Tibial nerve (tissue), 4 donors: ENCODE measurements around the gene TRAPPC3. TPM values are rescaled to one million over a fixed set of nuclear protein-coding genes. Genes with fewer than 3 reads are reported as not detected.

Experiments
- DNase-seq, 2 donors: peaks; one replicate each; pipeline ENCODE4 v3.0.0-alpha.2; 2019; ENCODE audit warnings: low spot score in 2 of 2
- H3K27ac ChIP-seq, 4 donors: fragments of 200-600 bp; sonication (generic) in 3 of 4; one replicate each; pipeline ENCODE4 v1.5.1; 2017 to 2019; ENCODE audit warnings: mild to moderate bottlenecking in 1 of 4
- H3K27me3 ChIP-seq, 2 donors: fragments of 200-600 bp; sonication (generic) in 1 of 2; one replicate each; pipeline versions ENCODE4 v1.5.1 to v1.6.0; 2017 to 2019
- H3K36me3 ChIP-seq, 3 donors: fragments of 200-600 bp; sonication (generic); one replicate each; pipeline ENCODE4 v1.5.1; 2018 to 2019
- H3K4me1 ChIP-seq, 4 donors: fragments of 200-600 bp; sonication (generic) in 3 of 4; one replicate each; pipeline ENCODE4 v1.5.1; 2017 to 2019
- H3K4me3 ChIP-seq, 4 donors: fragments of 200-600 bp; sonication (generic) in 3 of 4; one replicate each; pipeline ENCODE4 v1.5.1; 2017 to 2019; ENCODE audit warnings: mild to moderate bottlenecking in 1 of 4, moderate library complexity in 1 of 4
- H3K9me3 ChIP-seq, 4 donors: fragments of 200-600 bp; sonication (generic) in 3 of 4; one replicate each; pipeline ENCODE4 v1.5.1; 2017 to 2019
- EP300 ChIP-seq, 2 donors: sonication (generic); formaldehyde crosslinking; IDR thresholded peaks; one replicate each; pipeline ENCODE4 v1.6.1; 2017; ENCODE audit warnings: antibody characterized with exemption in 2 of 2, mild to moderate bottlenecking in 1 of 2
- POLR2A ChIP-seq, 2 donors: fragments of 450-650 bp; IDR thresholded peaks; one replicate each; pipeline ENCODE4 v1.6.1; 2017; ENCODE audit warnings: antibody characterized with exemption in 2 of 2, mild to moderate bottlenecking in 2 of 2, moderate library complexity in 2 of 2
- WGBS, 2 donors: methylation state at CpG; one replicate each; pipeline ENCODE4 v1.1.5; 2018; 5-methylcytosine and 5-hydroxymethylcytosine counted together
- total RNA-seq, 4 donors: library from RNA; depleted of rRNA; stranded (reverse); fragments of >200 nt; gene quantifications; one replicate each; pipeline ENCODE4 v1.1.0, GENCODE V29; 2016
- TF ChIP-seq, protein P1 (sequence below), 5 experiments: fragments of 200-600 bp in 3 of 5; fragments of 450-650 bp in 2 of 5; sonication (generic) in 3 of 5; IDR thresholded peaks; one replicate each; pipeline ENCODE4 v1.5.1; 2016 to 2019; ENCODE audit warnings: antibody characterized with exemption in 5 of 5, mild to moderate bottlenecking in 3 of 5, moderate library complexity in 2 of 5

The TRAPPC3 gene
- total RNA-seq, 4 donors from 2014 or later, result 48.0 to 90.4 (median 69.1) TPM

DNA sequence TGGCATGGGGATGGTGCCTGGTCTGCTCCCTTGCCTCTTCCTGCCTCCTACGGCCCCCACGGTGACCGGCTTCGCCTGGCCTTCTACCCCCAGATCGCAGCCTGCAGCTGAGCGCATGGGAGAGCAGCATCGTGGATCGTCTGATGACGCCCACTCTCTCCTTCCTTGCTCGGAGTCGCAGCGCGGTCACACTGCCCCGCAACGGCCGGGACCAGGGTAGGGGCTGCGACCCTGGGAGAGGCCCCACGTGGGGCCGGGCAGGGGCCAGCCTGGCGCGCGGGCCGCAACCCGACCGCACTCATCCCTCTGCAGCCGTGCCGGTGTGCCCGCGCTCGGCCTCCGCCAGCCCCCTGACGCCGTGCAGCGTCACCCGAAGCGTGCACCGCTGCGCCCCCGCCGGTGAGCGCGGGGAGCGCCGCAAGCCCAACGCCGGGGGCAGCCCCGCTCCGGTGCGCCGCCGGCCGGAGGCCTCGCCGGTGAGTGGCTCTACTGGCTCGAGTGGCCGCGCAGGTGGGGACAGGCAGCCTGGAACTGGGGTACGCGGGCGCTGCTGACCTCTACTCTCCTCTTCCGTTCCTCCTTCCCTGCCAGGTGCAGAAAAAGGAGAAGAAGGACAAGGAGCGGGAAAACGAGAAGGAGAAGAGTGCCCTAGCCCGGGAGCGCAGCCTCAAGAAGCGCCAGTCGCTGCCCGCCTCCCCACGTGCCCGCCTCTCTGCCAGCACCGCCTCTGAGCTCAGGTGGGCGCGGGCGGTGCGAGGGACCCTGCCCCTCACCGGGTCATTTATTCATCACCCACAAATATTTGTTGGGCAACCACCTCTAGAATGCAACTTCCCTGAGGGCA lies 27.0 kb upstream of the TRAPPC3 start:
- H3K27me3 ChIP-seq, result no peaks in the 10 kb centered on the region
- no peak for DNase-seq
- no peak overlapping the region for H3K4me3 ChIP-seq
- H3K27ac ChIP-seq, result peak overlapping the region in 2 of 4 donors; percentile 22 to 56
- TF ChIP-seq, protein P1, sequence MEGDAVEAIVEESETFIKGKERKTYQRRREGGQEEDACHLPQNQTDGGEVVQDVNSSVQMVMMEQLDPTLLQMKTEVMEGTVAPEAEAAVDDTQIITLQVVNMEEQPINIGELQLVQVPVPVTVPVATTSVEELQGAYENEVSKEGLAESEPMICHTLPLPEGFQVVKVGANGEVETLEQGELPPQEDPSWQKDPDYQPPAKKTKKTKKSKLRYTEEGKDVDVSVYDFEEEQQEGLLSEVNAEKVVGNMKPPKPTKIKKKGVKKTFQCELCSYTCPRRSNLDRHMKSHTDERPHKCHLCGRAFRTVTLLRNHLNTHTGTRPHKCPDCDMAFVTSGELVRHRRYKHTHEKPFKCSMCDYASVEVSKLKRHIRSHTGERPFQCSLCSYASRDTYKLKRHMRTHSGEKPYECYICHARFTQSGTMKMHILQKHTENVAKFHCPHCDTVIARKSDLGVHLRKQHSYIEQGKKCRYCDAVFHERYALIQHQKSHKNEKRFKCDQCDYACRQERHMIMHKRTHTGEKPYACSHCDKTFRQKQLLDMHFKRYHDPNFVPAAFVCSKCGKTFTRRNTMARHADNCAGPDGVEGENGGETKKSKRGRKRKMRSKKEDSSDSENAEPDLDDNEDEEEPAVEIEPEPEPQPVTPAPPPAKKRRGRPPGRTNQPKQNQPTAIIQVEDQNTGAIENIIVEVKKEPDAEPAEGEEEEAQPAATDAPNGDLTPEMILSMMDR (IDR thresholded peaks at IDR 0.05), result no peak
- TF ChIP-seq EP300 (IDR thresholded peaks at IDR 0.05), result no peak
- TF ChIP-seq POLR2A (IDR thresholded peaks at IDR 0.05), result no peak
- no peaks in the 10 kb centered on the region for H3K9me3 ChIP-seq
- H3K36me3 ChIP-seq, result peaks cover 4 to 100% (median 55%) of the 10 kb centered on the region in 3 donors
- 77 to 84% methylated on average over 49 to 58 of the region's 76 CpGs for WGBS, 2 donors
- peaks cover 0 to 25% (median 5%) of the 10 kb centered on the region in 4 donors for H3K4me1 ChIP-seq

DNA sequence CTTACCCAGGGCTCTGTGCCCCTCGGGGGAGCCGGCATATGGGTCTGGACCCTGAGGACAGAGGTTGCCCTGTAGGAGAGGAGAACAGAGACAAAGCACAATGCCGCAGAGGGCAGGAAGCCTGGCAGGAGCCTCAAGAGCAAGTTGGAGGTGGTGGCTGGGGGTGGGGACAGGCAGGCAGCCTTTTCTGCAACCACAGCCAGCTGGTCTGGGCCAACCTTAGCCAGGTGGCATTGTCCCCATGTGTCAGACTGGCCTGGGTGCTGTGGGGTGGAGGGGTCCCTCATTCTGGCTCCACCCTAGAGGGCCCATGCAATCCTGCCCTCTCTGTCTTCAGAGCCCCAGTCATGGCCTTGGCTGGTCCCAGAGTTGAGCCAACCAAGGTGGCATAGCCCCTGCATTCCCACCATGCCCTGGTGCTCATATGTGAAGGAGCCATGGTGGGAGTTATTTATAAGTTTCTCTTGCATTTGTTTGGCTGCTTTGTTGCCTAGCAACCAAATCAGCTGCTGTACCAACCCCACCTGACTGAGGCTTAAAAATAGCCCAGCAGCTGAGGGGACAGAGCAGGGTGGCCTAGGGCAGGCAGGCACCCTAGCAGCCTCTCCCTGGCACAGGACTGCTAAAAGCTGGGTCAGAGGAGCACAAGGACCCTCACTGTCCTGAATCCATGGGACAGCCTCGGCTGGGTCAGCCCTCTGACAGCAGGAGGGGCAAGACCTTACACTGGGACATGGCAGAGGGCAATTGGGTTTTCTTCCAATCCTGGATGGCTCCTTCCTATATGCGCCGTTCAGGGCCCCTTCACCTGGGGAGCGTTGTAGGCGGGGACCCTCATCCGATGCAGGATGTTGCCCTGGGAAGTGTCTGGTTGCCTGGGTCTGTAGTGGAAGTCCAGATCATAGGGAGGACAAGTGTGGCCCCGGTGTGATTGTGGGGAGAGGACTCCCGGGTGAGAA lies 26.1 kb upstream of the TRAPPC3 start:
- Histone ChIP-seq H3K36me3 (peaks cover 4 to 100% (median 60%) of the 10 kb centered on the region in 3 donors), H3K9me3 (no peaks in the 10 kb centered on the region), H3K27ac (peak overlapping the region in 2 of 4 donors; percentile 28 to 56), H3K4me1 (peaks cover 0 to 29% (median 5%) of the 10 kb centered on the region in 4 donors), H3K27me3 (no peaks in the 10 kb centered on the region), H3K4me3 (no peak overlapping the region)
- TF ChIP-seq EP300 (IDR thresholded peaks at IDR 0.05), result no peak
- TF ChIP-seq, protein P1 (IDR thresholded peaks at IDR 0.05), result no peak
- TF ChIP-seq POLR2A (IDR thresholded peaks at IDR 0.05), result no peak
- WGBS, 2 donors, result 68 to 72% methylated on average over 10 to 11 of the region's 11 CpGs
- no peak for DNase-seq

DNA sequence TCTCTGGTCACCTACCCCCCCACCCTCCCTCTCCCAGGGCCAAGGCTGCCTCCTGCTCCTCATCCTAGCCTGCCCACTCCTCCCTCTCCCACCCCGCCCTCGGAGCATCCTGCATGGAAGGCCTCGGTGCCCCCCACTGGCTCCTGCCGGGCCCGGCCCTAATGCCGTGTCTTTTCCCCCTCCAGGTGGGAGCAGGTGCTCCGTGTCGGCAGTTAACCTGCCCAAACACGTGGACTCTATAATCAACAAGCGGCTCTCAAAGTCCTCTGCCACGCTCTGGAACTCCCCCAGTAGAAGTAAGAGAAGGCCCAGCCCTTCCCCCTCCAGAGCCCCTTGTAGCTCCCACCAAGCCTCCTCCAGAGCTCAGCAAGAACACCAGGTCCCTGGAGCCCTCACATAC lies 25.4 kb upstream of the TRAPPC3 start:
- 72 to 74% methylated on average over 6 to 11 of the region's 11 CpGs for WGBS, 2 donors
- H3K27ac ChIP-seq, result peak overlapping the region in 2 of 4 donors; percentile 28 to 56

DNA sequence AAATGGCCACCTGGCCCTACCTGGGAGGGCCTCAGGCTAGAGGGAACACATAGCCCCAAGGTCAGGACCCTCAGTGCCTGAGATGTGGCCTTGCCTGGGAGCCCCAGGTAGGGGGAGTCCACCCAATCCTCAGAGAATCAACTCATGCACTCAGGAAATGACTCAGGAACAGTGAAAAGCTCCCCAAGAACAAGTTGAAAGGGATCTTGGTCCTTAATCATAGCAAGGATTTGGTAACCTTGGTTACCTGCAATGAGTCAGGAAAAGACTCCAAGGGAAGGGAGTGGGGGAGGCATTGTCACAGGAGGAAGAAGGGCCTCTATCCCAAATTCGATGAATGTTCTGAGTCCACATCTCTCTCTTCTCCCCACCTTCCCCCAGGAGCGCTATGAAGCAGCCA lies 23.7 kb upstream of the TRAPPC3 start:
- H3K27ac ChIP-seq, result no peak overlapping the region

More for the DNA sequence above, 25.4 kb upstream of the TRAPPC3 start:
- Histone ChIP-seq H3K4me1 (peaks cover 0 to 32% (median 5%) of the 10 kb centered on the region in 4 donors), H3K9me3 (no peaks in the 10 kb centered on the region), H3K4me3 (no peak overlapping the region), H3K36me3 (peaks cover 4 to 97% (median 53%) of the 10 kb centered on the region in 3 donors), H3K27me3 (no peaks in the 10 kb centered on the region)
- TF ChIP-seq EP300 (IDR thresholded peaks at IDR 0.05) (no peak), POLR2A (IDR thresholded peaks at IDR 0.05) (no peak)
- TF ChIP-seq, protein P1 (IDR thresholded peaks at IDR 0.05), result no peak
- no peak for DNase-seq

DNA sequence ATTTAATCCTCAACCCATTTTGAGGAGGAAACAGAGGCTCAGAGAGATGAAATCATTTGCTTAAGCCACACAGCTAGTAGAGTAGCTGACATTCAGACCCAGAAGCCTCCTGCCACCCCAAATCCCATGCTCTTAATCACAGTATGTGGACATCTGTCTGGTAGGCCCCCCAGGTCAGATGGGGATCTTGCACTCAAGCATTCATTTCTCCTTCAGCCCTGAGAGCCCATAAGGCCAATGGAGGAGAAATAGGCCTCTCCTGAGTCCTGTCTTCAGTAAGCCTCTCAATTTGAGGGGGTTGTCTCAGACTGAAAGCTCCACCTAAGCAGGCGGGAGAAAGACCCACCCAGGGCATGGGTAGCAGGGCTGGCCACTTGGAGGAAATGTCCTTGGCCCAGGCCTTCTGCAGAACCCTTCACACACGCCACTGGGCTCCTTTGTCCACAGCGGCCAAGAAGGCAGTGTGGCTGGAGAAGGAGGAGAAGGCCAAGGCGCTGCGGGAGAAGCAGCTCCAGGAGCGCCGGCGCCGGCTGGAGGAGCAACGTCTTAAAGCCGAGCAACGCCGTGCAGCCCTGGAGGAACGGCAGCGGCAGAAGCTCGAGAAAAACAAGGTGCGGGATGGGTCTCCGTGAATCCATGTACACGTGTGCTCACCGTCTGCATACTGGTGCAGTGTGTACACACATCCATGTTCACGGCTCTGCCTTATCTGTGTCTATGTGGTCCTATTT lies 22.9 kb upstream of the TRAPPC3 start:
- H3K36me3 ChIP-seq, result peaks cover 0 to 84% (median 31%) of the 10 kb centered on the region in 3 donors

More for the DNA sequence above, 23.7 kb upstream of the TRAPPC3 start:
- Histone ChIP-seq H3K36me3 (peaks cover 2 to 85% (median 37%) of the 10 kb centered on the region in 3 donors), H3K9me3 (no peaks in the 10 kb centered on the region), H3K4me1 (peaks cover 0 to 32% (median 5%) of the 10 kb centered on the region in 4 donors), H3K4me3 (no peak overlapping the region), H3K27me3 (no peaks in the 10 kb centered on the region)
- TF ChIP-seq POLR2A (IDR thresholded peaks at IDR 0.05), result no peak
- no peak for DNase-seq
- WGBS, 2 donors, result 89 to 92% methylated on average over 2 of the region's 2 CpGs

More for the DNA sequence above, 22.9 kb upstream of the TRAPPC3 start:
- Histone ChIP-seq H3K4me3 (no peak overlapping the region), H3K27me3 (no peaks in the 10 kb centered on the region), H3K9me3 (no peaks in the 10 kb centered on the region), H3K4me1 (peaks cover 0 to 36% (median 5%) of the 10 kb centered on the region in 4 donors), H3K27ac (no peak overlapping the region)
- no peak for TF ChIP-seq EP300 (IDR thresholded peaks at IDR 0.05)
- TF ChIP-seq, protein P1 (IDR thresholded peaks at IDR 0.05), result no peak
- no peak for TF ChIP-seq POLR2A (IDR thresholded peaks at IDR 0.05)
- DNase-seq, result no peak
- 88 to 97% methylated on average over 21 of the region's 21 CpGs for WGBS, 2 donors
